ENCODE data around the gene KIF15. TPM values are rescaled to one million over a fixed set of nuclear protein-coding genes. Genes with fewer than 3 reads are reported as not detected.

The KIF15 gene
- total and polyA plus RNA-seq, 10 donors = 0.74 to 5.2 (median 3.1) TPM

GRCh38 chr3:44721231-44722102 is 40.1 kb upstream of the KIF15 start:
- H3K9me3 ChIP-seq = peaks cover 68 to 100% (median 100%) of the 10 kb centered on the region in 8 donors

GRCh38 chr3:44722103-44722401 is 39.5 kb upstream of the KIF15 start:
- intact Hi-C loops (cut with DNase I; ENCODE audit: low total_unique reads) = no loop called here
- Histone ChIP-seq H3K9me3 (peaks cover 65 to 100% (median 100%) of the 10 kb centered on the region in 8 donors), H3K4me1 (no peaks in the 10 kb centered on the region), H3K36me3 (peaks cover 5 to 61% (median 43%) of the 10 kb centered on the region in 6 donors), H3K27me3 (replicated peaks in 1 of 7) (no peaks in the 10 kb centered on the region), H3K4me3 (no peak overlapping the region), H3K27ac (no peak overlapping the region)
- 95 to 100% (median 98%) methylated on average over 1 of the region's 1 CpG for WGBS, 5 donors
- TF ChIP-seq POLR2AphosphoS5 (IDR thresholded peaks at IDR 0.05) (no peak), CTCF (IDR thresholded peaks at IDR 0.05 in 8 of 11, conservative IDR thresholded peaks at IDR 0.05 in 3 of 11) (no peak), POLR2A (IDR thresholded peaks at IDR 0.05) (no peak)
- DNase-seq = no peak

More at GRCh38 chr3:44721231-44722102, 40.1 kb upstream of the KIF15 start:
- no peaks in the 10 kb centered on the region for H3K4me1 ChIP-seq
- no peaks in the 10 kb centered on the region for H3K27me3 ChIP-seq (replicated peaks in 1 of 7)
- WGBS, 5 donors = 91 to 98% (median 96%) methylated on average over 10 of the region's 10 CpGs
- peaks cover 5 to 63% (median 43%) of the 10 kb centered on the region in 6 donors for H3K36me3 ChIP-seq
- no peak for TF ChIP-seq POLR2A (IDR thresholded peaks at IDR 0.05)
- TF ChIP-seq CTCF (IDR thresholded peaks at IDR 0.05 in 8 of 11, conservative IDR thresholded peaks at IDR 0.05 in 3 of 11) = no peak
- H3K27ac ChIP-seq = no peak overlapping the region
- intact Hi-C loops (cut with DNase I; ENCODE audit: low total_unique reads) = no loop called here
- no peak overlapping the region for H3K4me3 ChIP-seq
- DNase-seq = no peak

GRCh38 chr3:44729384-44729910 is 32.1 kb upstream of the KIF15 start, which contains the start of gene ZNF501:
TSS of gene ZNF501 (plus strand) at chr3:44729635. CDS start at chr3:44734422, 4,787 bp downstream.
- intact Hi-C loops (cut with DNase I; ENCODE audit: low total_unique reads) = no loop called here
- peaks cover 0 to 18% (median 12%) of the 10 kb centered on the region in 6 donors for H3K4me1 ChIP-seq
- DNase-seq = peak; percentile 97
- H3K27ac ChIP-seq = peak within 1 kb of the TSS in 7 of 8 donors; percentile 3 to 73 (median 55)
- H3K27me3 ChIP-seq (replicated peaks in 1 of 7) = no peaks in the 10 kb centered on the region
- peaks cover 14 to 41% (median 34%) of the 10 kb centered on the region in 6 donors for H3K36me3 ChIP-seq
- H3K4me3 ChIP-seq = peak within 1 kb of the TSS; percentile 46 to 82 (median 63)
- whole genome bisulfite sequencing, 5 donors = 1 to 5% (median 1%) methylated on average over 38 to 46 of the region's 46 CpGs
- TF ChIP-seq POLR2AphosphoS5 (IDR thresholded peaks at IDR 0.05) (peak; percentile 87 to 91 (median 91)), POLR2A (IDR thresholded peaks at IDR 0.05) (no peak)
- peaks cover 38 to 99% (median 89%) of the 10 kb centered on the region in 8 donors for H3K9me3 ChIP-seq

- TF ChIP-seq POLR2AphosphoS5 (IDR thresholded peaks at IDR 0.05) (no peak), CTCF (IDR thresholded peaks at IDR 0.05 in 8 of 11, conservative IDR thresholded peaks at IDR 0.05 in 3 of 11) (no peak), POLR2A (IDR thresholded peaks at IDR 0.05) (no peak)
- Histone ChIP-seq H3K27me3 (replicated peaks in 1 of 7) (no peaks in the 10 kb centered on the region), H3K9me3 (peaks cover 60 to 100% (median 96%) of the 10 kb centered on the region in 8 donors), H3K36me3 (peaks cover 14 to 63% (median 44%) of the 10 kb centered on the region in 6 donors), H3K4me3 (no peak overlapping the region), H3K4me1 (peaks cover 0 to 9% (median 8%) of the 10 kb centered on the region in 6 donors), H3K27ac (no peak overlapping the region)
- 90 to 94% (median 91%) methylated on average over 3 of the region's 3 CpGs for WGBS, 5 donors
- intact Hi-C loops (cut with DNase I; ENCODE audit: low total_unique reads) = no loop called here
- DNase-seq = no peak
Observed at GRCh38 chr3:44734646-44735168, 26.9 kb upstream of the KIF15 start.
